Measurements from ENCODE around the gene ACSL6.

Gene ACSL6

GRCh38 chr5:132019857-132020555 is 8.5 kb upstream of the ACSL6 start:
- no peak for DNase-seq
- in situ Hi-C loops (cut with MboI; ENCODE audit: low pct_unique_long_range_greater_than_20kb, low sequenced_read_pairs), result loop anchor here (25.0 kb wide), 3 partner anchors 208 to 583 kb away; no protein-coding TSS in a partner anchor

GRCh38 chr5:132019337-132019736 is 7.9 kb upstream of the ACSL6 start:
- no peak for DNase-seq
- in situ Hi-C loops (cut with MboI; ENCODE audit: low pct_unique_long_range_greater_than_20kb, low sequenced_read_pairs), result loop anchor here (25.0 kb wide), 3 partner anchors 207 to 582 kb away; no protein-coding TSS in a partner anchor

GRCh38 chr5:132017738-132018625 is 6.5 kb upstream of the ACSL6 start:
- in situ Hi-C loops (cut with MboI; ENCODE audit: low pct_unique_long_range_greater_than_20kb, low sequenced_read_pairs), result loop anchor here (25.0 kb wide), 3 partner anchors 206 to 581 kb away; no protein-coding TSS in a partner anchor
- DNase-seq, result no peak

GRCh38 chr5:132017316-132017715 is 5.9 kb upstream of the ACSL6 start:
- in situ Hi-C loops (cut with MboI; ENCODE audit: low pct_unique_long_range_greater_than_20kb, low sequenced_read_pairs), result loop anchor here (25.0 kb wide), 3 partner anchors 205 to 580 kb away; no protein-coding TSS in a partner anchor
- DNase-seq, result no peak

GRCh38 chr5:132016721-132017250 is 5.3 kb upstream of the ACSL6 start:
- in situ Hi-C loops (cut with MboI; ENCODE audit: low pct_unique_long_range_greater_than_20kb, low sequenced_read_pairs), result loop anchor here (25.0 kb wide), 3 partner anchors 204 to 579 kb away; no protein-coding TSS in a partner anchor
- DNase-seq, result no peak

GRCh38 chr5:132013711-132014110 is 2.3 kb upstream of the ACSL6 start:
- DNase-seq, result no peak
- in situ Hi-C loops (cut with MboI; ENCODE audit: low pct_unique_long_range_greater_than_20kb, low sequenced_read_pairs), result loop anchor here (25.0 kb wide), 3 partner anchors 201 to 576 kb away; no protein-coding TSS in a partner anchor

GRCh38 chr5:132013006-132013689 is 1.7 kb upstream of the ACSL6 start:
- no peak for DNase-seq
- in situ Hi-C loops (cut with MboI; ENCODE audit: low pct_unique_long_range_greater_than_20kb, low sequenced_read_pairs), result loop anchor here (25.0 kb wide), 3 partner anchors 201 to 576 kb away; no protein-coding TSS in a partner anchor

GRCh38 chr5:132012371-132013005 is 1.0 kb upstream of the ACSL6 start:
- in situ Hi-C loops (cut with MboI; ENCODE audit: low pct_unique_long_range_greater_than_20kb, low sequenced_read_pairs), result loop anchor here (25.0 kb wide), 3 partner anchors 200 to 575 kb away; no protein-coding TSS in a partner anchor
- peak; percentile 73 for DNase-seq

GRCh38 chr5:132010989-132011621 is 353 bp downstream of the ACSL6 start:
- in situ Hi-C loops (cut with MboI; ENCODE audit: low pct_unique_long_range_greater_than_20kb, low sequenced_read_pairs), result loop anchor here (25.0 kb wide), 3 partner anchors 199 to 574 kb away; no protein-coding TSS in a partner anchor
- no peak for DNase-seq

- no peak for DNase-seq
- in situ Hi-C loops (cut with MboI; ENCODE audit: low pct_unique_long_range_greater_than_20kb, low sequenced_read_pairs), result loop anchor here (25.0 kb wide), 3 partner anchors 198 to 573 kb away; no protein-coding TSS in a partner anchor
Measured at GRCh38 chr5:132010645-132010988, 841 bp downstream of the ACSL6 start.

- in situ Hi-C loops (cut with MboI; ENCODE audit: low pct_unique_long_range_greater_than_20kb, low sequenced_read_pairs), result loop anchor here (25.0 kb wide), 3 partner anchors 198 to 573 kb away; no protein-coding TSS in a partner anchor
- no peak for DNase-seq
Measured at GRCh38 chr5:132009706-132010405, 1.6 kb downstream of the ACSL6 start.

GRCh38 chr5:132008961-132009680 is 2.3 kb downstream of the ACSL6 start:
- in situ Hi-C loops (cut with MboI; ENCODE audit: low pct_unique_long_range_greater_than_20kb, low sequenced_read_pairs), result loop anchor here (25.0 kb wide), 3 partner anchors 197 to 572 kb away; no protein-coding TSS in a partner anchor
- no peak for DNase-seq

- in situ Hi-C loops (cut with MboI; ENCODE audit: low pct_unique_long_range_greater_than_20kb, low sequenced_read_pairs), result loop anchor here (25.0 kb wide), 3 partner anchors 196 to 571 kb away; no protein-coding TSS in a partner anchor
- DNase-seq, result no peak
Measured at GRCh38 chr5:132008163-132008473, 3.3 kb downstream of the ACSL6 start.

- in situ Hi-C loops (cut with MboI; ENCODE audit: low pct_unique_long_range_greater_than_20kb, low sequenced_read_pairs), result loop anchor here (25.0 kb wide), 3 partner anchors 195 to 570 kb away; no protein-coding TSS in a partner anchor
Measured at GRCh38 chr5:132007399-132008162, 3.9 kb downstream of the ACSL6 start.

GRCh38 chr5:132006331-132007120 is 4.9 kb downstream of the ACSL6 start:
- in situ Hi-C loops (cut with MboI; ENCODE audit: low pct_unique_long_range_greater_than_20kb, low sequenced_read_pairs), result loop anchor here (25.0 kb wide), 3 partner anchors 194 to 569 kb away; no protein-coding TSS in a partner anchor
- no peak for DNase-seq

More at GRCh38 chr5:132007399-132008162, 3.9 kb downstream of the ACSL6 start:
- DNase-seq, result peak; percentile 83
